HG02678 (cell line): ENCODE results near the gene MEIS3.

Source experiments
- ATAC-seq: cut with Tn5 transposase; IDR thresholded peaks from one replicate; pipeline ENCODE4 v1.9.1; 2021; ENCODE audit warnings: mild to moderate bottlenecking, moderate library complexity; ENCODE audit not compliant: unreplicated experiment

Gene MEIS3

GRCh38 chr19:47435883-47436417, 16.6 kb upstream of the MEIS3 start:
- ATAC-seq, result no peak

- ATAC-seq, result no peak
Observed at GRCh38 chr19:47435196-47435595, 15.9 kb upstream of the MEIS3 start.

- ATAC-seq, result no peak
Observed at GRCh38 chr19:47434088-47434487, 14.8 kb upstream of the MEIS3 start.

GRCh38 chr19:47433121-47433520, 13.8 kb upstream of the MEIS3 start:
- no peak for ATAC-seq

- ATAC-seq, result no peak
Observed at GRCh38 chr19:47432499-47432898, 13.2 kb upstream of the MEIS3 start.

- ATAC-seq, result no peak
Observed at GRCh38 chr19:47432091-47432490, 12.8 kb upstream of the MEIS3 start.

GRCh38 chr19:47430041-47430802, 10.9 kb upstream of the MEIS3 start:
- no peak for ATAC-seq

GRCh38 chr19:47429140-47429793, 9.9 kb upstream of the MEIS3 start:
- ATAC-seq, result no peak

GRCh38 chr19:47428177-47428894, 9.0 kb upstream of the MEIS3 start:
- no peak for ATAC-seq

- no peak for ATAC-seq
Observed at GRCh38 chr19:47427241-47428176, 8.2 kb upstream of the MEIS3 start.

GRCh38 chr19:47423203-47423882, 4.0 kb upstream of the MEIS3 start:
- no peak for ATAC-seq

- no peak for ATAC-seq
Observed at GRCh38 chr19:47422417-47423163, 3.3 kb upstream of the MEIS3 start.

- no peak for ATAC-seq
Observed at GRCh38 chr19:47421844-47422395, 2.6 kb upstream of the MEIS3 start.

- ATAC-seq, result no peak
Observed at GRCh38 chr19:47421244-47421786, 2.0 kb upstream of the MEIS3 start.

GRCh38 chr19:47419789-47420188, 462 bp upstream of the MEIS3 start:
- no peak for ATAC-seq

- no peak for ATAC-seq
Observed at GRCh38 chr19:47418692-47419029, 666 bp downstream of the MEIS3 start.

- no peak for ATAC-seq
Observed at GRCh38 chr19:47417746-47418691, 1.3 kb downstream of the MEIS3 start.
